ENCODE results near the gene WWOX.

DNA sequence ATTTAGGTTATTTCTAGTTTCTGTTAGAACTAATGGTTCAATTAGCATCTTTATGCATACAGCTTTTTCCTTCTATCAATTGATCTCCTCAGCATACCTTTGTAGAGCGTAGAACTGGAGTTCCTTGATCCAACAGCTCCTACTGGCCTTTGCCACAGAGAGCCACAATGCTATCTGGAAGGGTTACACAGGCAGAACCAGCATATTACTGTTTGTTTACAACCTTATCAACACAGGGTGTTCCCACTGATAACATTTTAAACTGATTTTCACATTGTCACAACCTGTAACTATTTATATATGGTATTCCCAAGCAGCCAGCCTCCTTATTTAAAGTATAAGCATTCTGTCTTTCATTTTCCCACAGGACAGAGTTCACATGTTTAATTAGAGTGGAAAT, 1118.9 kb downstream of the WWOX start:
- no peak for TF ChIP-seq POLR2A (IDR thresholded peaks at IDR 0.05)
- TF ChIP-seq, protein P1, sequence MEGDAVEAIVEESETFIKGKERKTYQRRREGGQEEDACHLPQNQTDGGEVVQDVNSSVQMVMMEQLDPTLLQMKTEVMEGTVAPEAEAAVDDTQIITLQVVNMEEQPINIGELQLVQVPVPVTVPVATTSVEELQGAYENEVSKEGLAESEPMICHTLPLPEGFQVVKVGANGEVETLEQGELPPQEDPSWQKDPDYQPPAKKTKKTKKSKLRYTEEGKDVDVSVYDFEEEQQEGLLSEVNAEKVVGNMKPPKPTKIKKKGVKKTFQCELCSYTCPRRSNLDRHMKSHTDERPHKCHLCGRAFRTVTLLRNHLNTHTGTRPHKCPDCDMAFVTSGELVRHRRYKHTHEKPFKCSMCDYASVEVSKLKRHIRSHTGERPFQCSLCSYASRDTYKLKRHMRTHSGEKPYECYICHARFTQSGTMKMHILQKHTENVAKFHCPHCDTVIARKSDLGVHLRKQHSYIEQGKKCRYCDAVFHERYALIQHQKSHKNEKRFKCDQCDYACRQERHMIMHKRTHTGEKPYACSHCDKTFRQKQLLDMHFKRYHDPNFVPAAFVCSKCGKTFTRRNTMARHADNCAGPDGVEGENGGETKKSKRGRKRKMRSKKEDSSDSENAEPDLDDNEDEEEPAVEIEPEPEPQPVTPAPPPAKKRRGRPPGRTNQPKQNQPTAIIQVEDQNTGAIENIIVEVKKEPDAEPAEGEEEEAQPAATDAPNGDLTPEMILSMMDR (IDR thresholded peaks at IDR 0.05): no peak

Measured in right lobe of liver (tissue), 4 donors.